GM12864 (cell line): ENCODE measurements around the gene ADARB1.

ENCODE experiments used
- DNase-seq: peaks from one replicate; pipeline ENCODE4 v3.0.0-alpha.2; 2011; ENCODE audit warnings: low read depth
- H3K4me3 ChIP-seq: 2 replicates; pipeline ENCODE4 v1.5.1; 2011; ENCODE audit warnings: mild to moderate bottlenecking, low read depth, low read length, control low read depth
- CTCF ChIP-seq: IDR thresholded peaks from 2 replicates; pipeline ENCODE4 v1.5.1; 2011; ENCODE audit warnings: low read depth, mild to moderate bottlenecking, moderate library complexity, low read length, control low read depth, inconsistent platforms; ENCODE audit errors: missing control alignments

The ADARB1 gene

DNA sequence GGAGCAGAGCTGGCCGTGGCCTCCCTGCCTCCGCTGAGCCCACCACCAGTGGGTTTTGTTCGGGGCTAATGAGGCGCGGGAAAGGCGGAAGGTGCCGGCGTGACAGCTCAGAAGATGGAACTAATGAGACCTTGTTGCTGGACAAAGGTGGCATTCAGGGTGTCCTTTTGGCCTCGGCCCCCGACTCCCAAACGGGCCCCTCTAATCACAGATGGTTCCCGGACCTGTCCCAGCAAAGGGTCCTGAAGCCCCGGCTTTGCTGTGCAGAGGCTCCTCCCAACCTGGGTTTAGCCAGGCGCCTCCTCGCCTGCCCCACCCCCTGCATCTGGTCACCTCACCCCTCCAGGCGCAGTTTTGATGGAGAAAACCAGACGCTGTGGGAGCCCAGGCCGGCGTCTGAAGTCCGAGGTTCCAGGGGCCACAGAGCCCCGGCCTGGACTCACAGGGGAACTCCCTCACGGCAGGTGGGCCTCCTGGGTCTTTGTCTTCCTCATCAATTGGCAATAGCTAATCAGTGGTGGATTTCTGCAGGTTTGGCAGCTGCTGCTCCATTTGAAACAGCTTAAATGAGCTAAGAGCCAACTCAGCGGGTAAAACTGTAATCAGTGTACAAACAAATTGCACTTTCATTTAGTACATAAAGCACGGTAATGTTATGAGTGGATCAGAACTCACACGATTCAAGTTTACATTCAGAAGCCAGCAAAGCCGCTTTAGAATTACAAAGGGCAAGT lies 44.3 kb upstream of the ADARB1 start:
- no peak for DNase-seq
- H3K4me3 ChIP-seq: no peak overlapping the region

GRCh38 chr21:45030682-45031570 lies 43.5 kb upstream of the ADARB1 start:
- H3K4me3 ChIP-seq: no peak overlapping the region
- no peak for TF ChIP-seq CTCF
- no peak for DNase-seq

More for the DNA sequence above, 44.3 kb upstream of the ADARB1 start:
- TF ChIP-seq CTCF: no peak

DNA sequence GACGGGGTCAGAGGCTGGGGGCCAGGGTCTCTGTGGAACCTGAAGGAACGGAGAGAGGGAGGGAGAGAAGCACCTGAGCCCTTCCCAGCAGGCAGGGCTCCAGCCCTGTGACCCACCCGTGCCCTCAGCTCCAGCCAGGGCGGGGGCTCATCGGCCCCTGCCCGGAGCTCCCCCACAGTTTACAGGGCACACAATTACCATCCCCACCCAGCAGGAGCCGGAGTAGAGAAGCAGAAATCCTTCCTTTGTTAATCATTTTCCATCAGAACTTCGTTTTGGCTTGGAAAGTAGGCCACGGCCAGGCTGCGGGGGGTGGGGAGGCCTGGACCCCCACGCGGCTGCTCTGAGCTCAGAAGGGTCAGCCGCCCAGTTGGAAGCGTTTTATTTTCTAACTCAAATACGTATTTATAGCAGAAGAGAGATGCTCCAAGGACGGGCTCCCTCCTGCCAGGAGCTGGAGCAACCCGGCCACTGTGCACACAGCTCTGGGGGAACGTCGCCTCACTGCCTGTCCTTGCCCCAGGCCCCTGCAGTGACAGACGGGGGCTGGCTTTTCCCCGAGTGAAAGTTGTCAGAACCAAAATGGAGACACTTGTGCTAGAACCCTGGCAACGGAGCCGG lies 42.7 kb upstream of the ADARB1 start:
- no peak for DNase-seq
- H3K4me3 ChIP-seq: no peak overlapping the region
- TF ChIP-seq CTCF: no peak

- no peak for DNase-seq
- no peak for TF ChIP-seq CTCF
- no peak overlapping the region for H3K4me3 ChIP-seq
Measured at GRCh38 chr21:45032332-45032731, 42.0 kb upstream of the ADARB1 start.

DNA sequence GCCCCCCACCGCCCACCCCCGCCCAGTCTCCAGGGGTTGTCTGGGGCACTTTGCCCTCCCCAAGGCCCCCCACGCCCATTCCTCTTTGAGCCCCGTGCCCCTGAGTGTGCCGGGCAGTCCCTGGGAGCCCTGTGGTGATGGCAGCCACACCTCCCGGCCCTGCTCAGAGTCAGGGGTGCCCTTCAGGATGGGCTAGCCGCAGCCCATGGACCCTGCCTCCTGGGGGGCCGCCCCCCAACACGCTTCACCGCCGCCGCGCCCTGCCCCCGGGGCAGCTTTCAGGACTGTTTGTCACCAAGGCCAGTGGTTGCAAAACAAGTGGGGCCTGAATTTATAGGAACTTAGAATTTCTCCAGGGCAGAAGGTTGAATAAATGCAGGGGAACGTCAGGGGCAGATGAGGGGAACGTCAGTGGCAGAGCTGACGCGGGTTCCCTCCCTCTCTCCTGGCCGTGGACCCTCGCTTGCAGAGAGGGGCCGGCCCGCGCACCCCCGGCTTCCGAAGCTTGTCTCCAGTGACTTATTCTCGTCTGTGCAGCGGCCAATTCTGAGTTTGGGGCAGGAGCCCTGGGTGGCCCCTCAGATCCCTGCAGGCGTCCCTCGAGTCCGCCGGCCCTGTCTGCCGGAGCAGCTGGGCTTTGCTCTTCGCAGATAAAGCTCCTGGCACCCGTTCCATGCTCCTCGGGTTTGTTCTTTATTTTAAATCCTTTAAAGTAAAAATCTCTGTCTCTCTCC lies 41.2 kb upstream of the ADARB1 start:
- no peak for DNase-seq
- TF ChIP-seq CTCF: no peak
- H3K4me3 ChIP-seq: no peak overlapping the region

- H3K4me3 ChIP-seq: no peak overlapping the region
- no peak for DNase-seq
- no peak for TF ChIP-seq CTCF
Measured at GRCh38 chr21:45033791-45034555, 40.4 kb upstream of the ADARB1 start.
